HL-60/S4 treated with phorbol 12-myristate 13-acetate at 8.2 ng/mL for 4 days and 3 days (cell line): ENCODE data around the gene CCDC116.

Experiments used
- in situ Hi-C: fragments of 300-500 bp; cut with MboI; formaldehyde crosslinking; loops from 2 replicates; pipeline ENCODE4 v1.15.0; 2022; ENCODE audit warnings: low sequenced_read_pairs

Gene CCDC116

GRCh38 chr22:21650823-21651520 is 18.4 kb downstream of the CCDC116 start:
- in situ Hi-C loops: no loop called here

DNA sequence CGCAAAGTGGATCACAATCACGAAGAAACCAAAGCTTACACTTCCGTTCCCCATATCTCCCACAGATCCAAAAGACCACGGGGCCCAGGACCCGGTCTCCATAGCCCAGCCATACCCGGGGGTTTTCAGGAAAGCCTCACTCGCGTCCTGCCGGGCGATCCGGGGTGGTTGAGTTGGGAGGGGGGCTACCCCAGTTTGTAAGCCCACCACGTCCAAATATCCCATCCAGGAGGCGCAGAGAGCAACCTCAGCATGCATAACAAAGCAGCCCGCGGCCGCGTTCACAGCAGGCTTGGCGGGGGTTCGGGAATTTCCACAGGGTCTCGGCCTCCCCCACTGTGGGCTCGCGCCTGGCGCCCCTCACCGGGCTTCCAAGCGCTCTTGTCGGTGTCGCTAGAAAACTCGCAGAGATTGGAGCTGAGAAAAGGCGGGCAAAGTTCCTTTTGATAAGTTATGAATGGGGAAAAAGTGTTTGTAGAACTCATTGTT is 19.0 kb downstream of the CCDC116 start:
- in situ Hi-C loops: no loop called here

- in situ Hi-C loops: no loop called here
Observed at GRCh38 chr22:21652010-21652546, 19.5 kb downstream of the CCDC116 start.

DNA sequence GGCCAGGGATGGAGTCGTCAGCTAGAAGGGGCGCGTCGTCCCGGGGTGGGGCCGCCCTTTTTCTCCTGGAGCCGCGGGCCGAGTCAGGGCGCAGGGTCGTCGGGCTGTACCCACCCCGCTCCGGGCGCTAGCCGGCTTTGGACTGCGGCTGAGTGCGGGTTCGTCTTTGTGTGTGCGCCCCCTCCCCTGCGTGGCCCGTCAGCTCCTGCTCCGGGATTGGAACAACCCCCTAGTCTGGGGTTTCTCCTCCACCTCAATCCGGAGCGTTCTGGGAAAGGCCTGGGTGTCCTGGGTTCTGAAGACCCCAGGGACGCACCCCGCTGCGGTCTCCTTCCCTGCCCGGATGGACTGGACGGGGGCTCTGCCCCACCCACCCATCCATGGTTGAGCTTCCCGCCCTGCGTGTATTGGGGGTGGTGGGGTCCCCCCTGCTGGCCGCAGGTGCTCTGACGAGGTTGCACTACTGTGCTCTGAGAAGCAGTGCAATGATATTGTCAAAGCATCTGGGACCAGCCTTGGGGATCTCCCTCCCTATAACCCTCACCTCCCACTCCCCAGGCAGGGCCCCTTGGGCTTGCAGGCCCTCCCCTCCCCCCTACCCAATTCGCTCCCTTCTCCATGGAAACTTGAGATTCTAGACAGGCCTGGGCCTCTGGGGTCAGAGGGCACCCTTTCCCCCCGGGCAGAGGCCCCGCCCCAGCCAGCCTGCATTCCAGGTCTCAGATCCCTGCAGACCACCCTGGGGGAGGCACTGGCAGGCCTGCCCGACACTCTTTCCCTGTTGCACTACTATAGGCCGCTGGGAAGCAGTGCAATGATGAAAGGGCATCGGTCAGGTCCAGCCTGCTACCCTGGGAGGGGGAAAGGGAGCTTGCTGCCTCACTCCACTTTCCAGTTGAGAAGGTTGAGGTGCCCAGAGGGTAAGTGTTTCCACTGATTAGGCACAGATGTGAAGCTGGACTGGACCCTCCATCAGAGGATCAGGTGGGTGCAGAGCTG is 20.3 kb downstream of the CCDC116 start:
- in situ Hi-C loops: no loop called here

DNA sequence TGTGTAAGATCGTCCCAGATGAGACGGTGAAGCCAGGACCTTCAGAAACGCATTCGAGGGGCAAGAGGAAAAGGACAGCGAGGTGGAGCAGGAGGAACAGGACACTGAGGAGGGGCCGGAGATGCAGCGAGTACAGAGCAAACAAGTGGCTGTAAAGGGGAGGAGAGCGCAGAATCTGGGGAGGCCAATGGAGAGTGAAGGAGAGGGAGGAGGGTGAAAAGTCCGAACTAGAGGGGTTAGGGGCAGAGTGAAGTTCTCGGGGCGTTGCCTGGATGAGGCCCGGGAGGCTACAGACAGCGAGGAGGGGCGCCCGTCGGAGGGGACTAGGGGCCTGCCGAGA is 24.4 kb downstream of the CCDC116 start:
- in situ Hi-C loops: no loop called here

DNA sequence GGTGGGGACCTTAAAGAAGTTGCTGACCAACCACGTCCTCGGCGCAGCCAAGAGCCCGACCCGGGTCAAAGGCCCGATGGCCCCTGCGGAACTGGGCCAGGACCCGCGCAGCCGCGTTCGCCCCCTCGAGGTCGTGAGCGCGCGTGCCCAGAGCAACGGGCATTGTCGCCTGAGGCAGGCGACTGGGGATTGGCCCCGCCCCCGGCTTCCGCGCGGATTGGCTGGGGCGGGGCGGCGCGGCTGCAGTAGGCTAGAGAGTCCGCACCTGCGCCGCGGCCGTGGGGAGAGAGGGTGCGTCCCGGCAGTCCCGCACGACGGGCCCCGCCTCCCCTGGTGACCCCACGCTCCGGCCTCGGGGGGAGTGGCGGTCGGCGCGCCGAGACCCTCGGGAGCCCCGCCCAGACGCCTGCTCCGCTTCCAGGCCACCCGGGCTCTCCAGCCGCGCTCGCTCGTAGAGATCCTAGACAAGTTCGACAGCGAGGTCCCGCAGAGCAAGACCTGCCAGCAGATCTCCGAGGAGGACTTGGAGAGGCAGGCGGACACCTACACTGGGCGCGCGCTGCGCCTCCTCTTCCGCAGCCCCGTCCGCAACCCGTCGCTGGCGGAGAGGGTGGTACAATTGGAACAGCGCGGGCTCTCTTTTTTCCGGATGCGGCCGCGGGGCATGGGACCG is 24.9 kb downstream of the CCDC116 start:
- in situ Hi-C loops: no loop called here

GRCh38 chr22:21659864-21660525 is 27.4 kb downstream of the CCDC116 start:
- in situ Hi-C loops: no loop called here

DNA sequence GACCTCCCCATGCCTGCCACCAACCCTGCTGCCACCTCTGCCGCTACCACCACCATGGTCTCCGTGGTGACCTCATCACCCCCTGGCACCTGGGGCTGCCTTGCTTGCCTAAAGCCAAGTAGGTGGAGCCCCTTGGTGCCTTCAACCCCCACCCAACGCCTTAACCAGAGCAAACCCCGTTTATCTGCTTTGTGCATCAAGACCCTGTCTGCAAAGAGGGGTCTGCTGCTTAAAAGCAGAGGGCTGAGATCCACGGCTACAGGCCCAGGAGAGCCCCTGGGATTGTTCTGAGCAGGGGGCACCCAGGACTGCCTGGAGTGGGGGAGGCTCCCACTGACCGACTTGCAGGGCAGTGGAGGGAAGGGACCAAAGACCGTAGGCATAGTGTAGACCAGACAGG is 28.3 kb downstream of the CCDC116 start:
- in situ Hi-C loops: no loop called here

DNA sequence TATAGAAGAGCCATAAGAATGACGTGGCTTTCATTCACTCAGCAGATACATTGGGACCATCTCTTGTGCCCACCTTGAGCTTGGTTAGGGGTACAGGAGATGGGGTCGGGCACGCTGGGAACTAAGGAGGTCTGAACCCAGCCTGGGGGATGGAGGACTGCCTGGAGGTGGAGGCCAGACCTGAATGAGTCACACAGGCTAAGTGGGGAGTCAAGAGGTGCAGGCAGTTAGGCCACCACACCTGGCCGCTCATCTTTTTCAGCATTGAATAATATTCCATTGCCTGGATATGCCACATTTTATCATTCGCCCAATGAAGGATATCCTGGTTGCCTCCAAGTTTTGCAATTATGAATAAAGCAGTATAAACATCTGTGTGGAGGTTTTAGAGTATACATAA is 29.4 kb downstream of the CCDC116 start:
- in situ Hi-C loops: no loop called here

- in situ Hi-C loops: no loop called here
Observed at GRCh38 chr22:21663738-21664137, 31.2 kb downstream of the CCDC116 start.

DNA sequence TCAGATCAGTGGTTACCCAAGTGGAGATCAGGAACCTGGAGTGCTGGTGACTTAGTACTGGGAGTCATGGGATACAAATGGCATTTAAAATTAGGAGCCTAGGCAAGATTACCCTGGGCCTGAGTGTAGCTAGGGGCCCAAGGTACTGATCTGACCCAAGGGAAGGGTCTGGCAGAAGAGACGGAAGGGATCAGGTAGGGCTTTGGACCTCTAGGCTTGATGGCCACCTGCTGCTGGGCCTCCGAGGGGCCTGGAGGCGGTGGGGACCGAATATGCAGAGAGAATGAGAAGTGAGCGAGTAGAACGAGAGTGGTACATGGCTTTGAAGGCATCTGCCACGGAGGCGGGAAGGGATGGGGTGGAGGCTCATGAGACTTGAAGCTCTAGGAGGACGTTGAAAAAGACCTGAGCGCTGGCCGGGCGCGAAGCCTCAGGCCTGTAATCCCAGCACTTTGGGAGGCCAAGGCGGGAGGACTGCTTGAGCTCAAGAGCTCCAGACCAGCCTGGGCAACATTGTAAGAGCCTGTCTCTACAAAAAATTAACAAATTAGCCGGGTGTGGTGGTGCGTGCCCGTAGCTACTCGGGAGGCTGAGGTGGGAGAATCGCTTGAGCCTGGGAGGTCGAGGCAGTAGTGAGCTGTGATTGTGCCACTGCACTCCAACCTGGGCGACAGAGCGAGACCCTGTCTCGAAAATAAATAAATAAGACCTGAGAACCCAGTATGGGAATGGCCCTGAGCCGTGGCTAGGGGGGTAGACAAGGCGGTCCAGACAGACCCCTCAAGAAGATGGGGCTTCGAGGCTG is 32.7 kb downstream of the CCDC116 start:
- in situ Hi-C loops: no loop called here

DNA sequence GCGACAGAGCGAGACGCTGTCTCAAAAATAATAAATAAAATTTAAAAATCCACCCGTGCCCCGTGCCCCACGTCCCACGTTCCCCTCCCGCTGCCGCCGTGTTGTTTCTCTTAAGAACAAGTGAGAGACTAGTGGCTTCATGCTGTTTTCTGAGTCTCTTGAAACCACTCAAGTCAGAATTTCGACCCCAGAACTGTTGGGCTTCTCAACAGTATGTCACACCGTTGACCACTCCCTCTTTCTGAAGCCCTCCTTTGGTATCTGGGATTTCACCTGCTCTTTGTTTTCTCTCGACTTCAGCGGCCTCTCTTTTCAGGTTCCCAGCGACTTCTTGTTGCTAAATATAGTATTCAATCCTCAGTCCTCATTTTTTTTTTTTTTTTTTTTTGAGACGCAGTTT is 34.2 kb downstream of the CCDC116 start:
- in situ Hi-C loops: no loop called here

GRCh38 chr22:21669026-21669425 is 36.5 kb downstream of the CCDC116 start:
- in situ Hi-C loops: no loop called here

DNA sequence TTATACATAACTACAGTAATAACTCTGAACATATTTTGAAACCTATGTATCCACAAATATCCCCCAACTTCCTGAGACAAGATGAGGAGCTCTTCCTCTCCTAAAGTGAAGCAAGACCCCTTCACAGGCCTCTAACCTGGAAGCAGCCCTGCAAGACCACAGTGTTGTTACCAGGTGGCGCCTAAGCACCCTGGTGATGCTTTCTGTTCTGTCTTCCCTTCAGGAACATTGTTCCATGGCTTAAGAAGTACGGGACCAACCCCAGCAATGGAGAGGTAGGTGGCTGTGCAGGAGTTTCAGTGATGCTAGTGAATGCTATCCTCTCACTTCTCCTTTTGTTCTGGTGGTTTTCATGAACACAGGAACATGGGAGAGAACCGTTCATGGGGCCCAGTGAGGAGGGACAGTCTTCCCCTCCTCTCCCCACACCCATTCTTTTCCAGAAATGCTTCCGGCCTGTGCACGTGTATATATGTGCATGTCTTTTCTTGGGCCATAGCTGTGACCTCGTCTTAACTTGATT is 39.6 kb downstream of the CCDC116 start:
- in situ Hi-C loops: no loop called here

DNA sequence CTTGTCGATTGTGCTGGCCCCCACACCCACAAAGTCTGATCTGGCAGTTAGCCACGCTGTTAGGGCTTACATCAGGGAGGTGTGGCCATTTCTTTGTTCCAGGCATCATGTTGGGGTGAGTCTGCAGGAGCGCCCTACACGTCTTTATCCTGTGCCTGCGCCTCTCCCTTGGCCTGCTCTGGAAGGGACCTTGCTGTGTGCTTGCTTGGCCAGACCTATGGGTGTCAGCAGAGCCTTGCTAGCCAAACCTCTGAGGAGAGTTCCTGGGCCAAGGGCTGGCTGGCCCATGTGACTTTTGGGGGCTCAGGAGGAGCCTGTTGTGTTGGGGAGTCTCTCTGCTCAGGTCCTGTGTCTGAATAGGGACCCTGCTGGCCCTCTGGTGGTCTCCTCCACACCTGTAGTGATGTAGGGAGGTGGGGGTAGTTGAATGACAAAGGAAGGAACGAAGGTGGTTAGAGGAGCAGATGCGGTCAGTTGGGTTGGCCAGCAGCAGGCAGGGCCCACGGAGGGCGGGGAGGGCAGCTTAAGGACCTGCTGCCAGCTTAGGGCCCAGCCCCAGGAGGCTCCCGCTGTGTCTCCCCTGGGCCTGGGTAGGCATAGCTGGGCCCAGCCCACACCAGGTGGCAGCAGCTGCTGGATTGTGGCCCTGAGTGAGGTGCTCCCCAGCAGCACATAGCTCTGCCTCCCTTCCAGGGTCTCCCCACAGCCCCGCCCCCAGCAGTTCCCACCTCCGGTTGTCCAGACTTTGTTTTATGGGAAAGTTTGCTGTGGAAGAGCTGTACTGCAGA is 41.2 kb downstream of the CCDC116 start:
- in situ Hi-C loops: no loop called here

- in situ Hi-C loops: no loop called here
Observed at GRCh38 chr22:21674638-21675245, 42.2 kb downstream of the CCDC116 start.

- in situ Hi-C loops: no loop called here
Observed at GRCh38 chr22:21677606-21678443, 45.3 kb downstream of the CCDC116 start.
